WTC11 (cell line): ENCODE data around the gene FADS6. TPM values are rescaled to one million over a fixed set of nuclear protein-coding genes. Genes with fewer than 3 reads are reported as not detected.

Source experiments
- ATAC-seq: fragments of 200-7000 bp; cut with Tn5 transposase; 2 replicates; pipeline ENCODE4 v1.10.0; 2021; ENCODE audit warnings: mild to moderate bottlenecking, moderate library complexity
- CTCF ChIA-PET: fragments of 300-600 bp; sonication (Branson Sonifier 250); formaldehyde crosslinking; loops from one replicate; lab custom pipeline; 2021; ENCODE audit warnings: antibody characterized with exemption; lab: Charles Lee
- POLR2A ChIA-PET: fragments of 350-600 bp; sonication (Branson Sonifier 250); formaldehyde crosslinking; loops from one replicate; lab custom pipeline; 2021; ENCODE audit warnings: antibody characterized with exemption; lab: Charles Lee
- DNase-seq: peaks from one replicate; pipeline ENCODE4 v3.0.0; 2021; ENCODE audit warnings: low spot score
- H3K27ac Mint-ChIP-seq: 2 replicates; pipeline ENCODE4 v1.8.0; 2021; ENCODE audit warnings: mixed read lengths
- H3K27me3 Mint-ChIP-seq: 2 replicates; pipeline ENCODE4 v1.8.0; 2021; ENCODE audit warnings: low read depth, mild to moderate bottlenecking, moderate library complexity, mixed read lengths
- H3K36me3 Mint-ChIP-seq: 2 replicates; pipeline ENCODE4 v1.8.0; 2021; ENCODE audit warnings: mixed read lengths
- H3K4me1 Mint-ChIP-seq: 2 replicates; pipeline ENCODE4 v1.8.0; 2022; ENCODE audit warnings: mixed read lengths
- H3K4me3 Mint-ChIP-seq: 2 replicates; pipeline ENCODE4 v1.8.0; 2021; ENCODE audit warnings: mild to moderate bottlenecking, moderate library complexity, mixed read lengths
- H3K9me3 Mint-ChIP-seq: 2 replicates; pipeline ENCODE4 v1.8.0; 2021; ENCODE audit warnings: mixed read lengths
- CREM ChIP-seq: sonication (generic); formaldehyde crosslinking; IDR thresholded peaks from 2 replicates; pipeline ENCODE4 v1.8.1; 2022; ENCODE audit warnings: mild to moderate bottlenecking, missing genetic modification reagents, moderate library complexity
- ERG ChIP-seq: fragments of 250-450 bp; sonication (Bioruptor Pico); IDR thresholded peaks from 2 replicates; pipeline ENCODE4 v1.8.0; 2021; ENCODE audit warnings: mild to moderate bottlenecking
- ETV6 ChIP-seq: sonication (generic); formaldehyde crosslinking; IDR thresholded peaks from 2 replicates; pipeline ENCODE4 v1.8.1; 2022; ENCODE audit warnings: mild to moderate bottlenecking, missing genetic modification reagents
- FOXK1 ChIP-seq: sonication (generic); formaldehyde crosslinking; IDR thresholded peaks from 2 replicates; pipeline ENCODE4 v1.8.0; 2022; ENCODE audit warnings: mild to moderate bottlenecking, moderate library complexity, missing genetic modification reagents
- GTF2I ChIP-seq: fragments of 250-450 bp; sonication (Bioruptor Pico); conservative IDR thresholded peaks from 2 replicates; pipeline ENCODE4 v1.4.0; 2021; ENCODE audit warnings: mild to moderate bottlenecking
- JAZF1 ChIP-seq: fragments of 250-450 bp; sonication (Bioruptor Pico); IDR thresholded peaks from 2 replicates; pipeline ENCODE4 v1.9.0; 2021; ENCODE audit warnings: moderate library complexity, mild to moderate bottlenecking, inconsistent platforms
- MAX ChIP-seq: sonication (generic); formaldehyde crosslinking; IDR thresholded peaks from 2 replicates; pipeline ENCODE4 v1.8.0; 2022; ENCODE audit warnings: mild to moderate bottlenecking, missing genetic modification reagents
- NR1H2 ChIP-seq: sonication (generic); formaldehyde crosslinking; IDR thresholded peaks from 2 replicates; pipeline ENCODE4 v1.9.0; 2021; ENCODE audit warnings: mild to moderate bottlenecking, moderate library complexity, missing genetic modification reagents
- NR3C1 ChIP-seq: sonication (generic); formaldehyde crosslinking; conservative IDR thresholded peaks from 2 replicates; pipeline ENCODE4 v1.8.1; 2023; ENCODE audit warnings: low read depth, mild to moderate bottlenecking, missing genetic modification reagents
- OVOL2 ChIP-seq: fragments of 250-450 bp; sonication (Bioruptor Pico); IDR thresholded peaks from 2 replicates; pipeline ENCODE4 v1.9.0; 2021; ENCODE audit warnings: mild to moderate bottlenecking, borderline replicate concordance
- USF1 ChIP-seq: sonication (generic); formaldehyde crosslinking; IDR thresholded peaks from 2 replicates; pipeline ENCODE4 v1.8.0; 2022; ENCODE audit warnings: mild to moderate bottlenecking, missing genetic modification reagents
- ZNF121 ChIP-seq: sonication (generic); formaldehyde crosslinking; IDR thresholded peaks from 2 replicates; pipeline ENCODE4 v1.8.0; 2023; ENCODE audit warnings: missing genetic modification reagents
- ZNF281 ChIP-seq: sonication (generic); formaldehyde crosslinking; IDR thresholded peaks from 2 replicates; pipeline ENCODE4 v1.8.0; 2023; ENCODE audit warnings: mild to moderate bottlenecking, missing genetic modification reagents
- ZNF423 ChIP-seq: fragments of 250-450 bp; sonication (Bioruptor Pico); IDR thresholded peaks from 2 replicates; pipeline ENCODE4 v2.1.2; 2022; ENCODE audit warnings: mild to moderate bottlenecking, moderate library complexity
- ZNF425 ChIP-seq: fragments of 250-450 bp; sonication (Bioruptor Pico); conservative IDR thresholded peaks from 2 replicates; pipeline ENCODE4 v1.9.0; 2021; ENCODE audit warnings: mild to moderate bottlenecking
- total RNA-seq: library from RNA; stranded (reverse); gene quantifications from 3 replicates; pipeline ENCODE4 v1.2.3, GENCODE V29; 2021
- TF ChIP-seq, protein P1 (sequence below): sonication (generic); formaldehyde crosslinking; IDR thresholded peaks from 2 replicates; pipeline ENCODE4 v1.8.0; 2022; ENCODE audit warnings: mild to moderate bottlenecking, missing genetic modification reagents
- TF ChIP-seq, protein P2 (sequence below): sonication (generic); formaldehyde crosslinking; IDR thresholded peaks from 2 replicates; pipeline ENCODE4 v1.8.0; 2023; ENCODE audit warnings: missing genetic modification reagents
- TF ChIP-seq, protein P3 (sequence below): fragments of 200-600 bp; IDR thresholded peaks from 2 replicates; pipeline ENCODE4 v1.8.0; 2022; ENCODE audit warnings: antibody characterized with exemption

The FADS6 gene
- total RNA-seq, 1 experiment from 2014 or later = 1.2 TPM

DNA sequence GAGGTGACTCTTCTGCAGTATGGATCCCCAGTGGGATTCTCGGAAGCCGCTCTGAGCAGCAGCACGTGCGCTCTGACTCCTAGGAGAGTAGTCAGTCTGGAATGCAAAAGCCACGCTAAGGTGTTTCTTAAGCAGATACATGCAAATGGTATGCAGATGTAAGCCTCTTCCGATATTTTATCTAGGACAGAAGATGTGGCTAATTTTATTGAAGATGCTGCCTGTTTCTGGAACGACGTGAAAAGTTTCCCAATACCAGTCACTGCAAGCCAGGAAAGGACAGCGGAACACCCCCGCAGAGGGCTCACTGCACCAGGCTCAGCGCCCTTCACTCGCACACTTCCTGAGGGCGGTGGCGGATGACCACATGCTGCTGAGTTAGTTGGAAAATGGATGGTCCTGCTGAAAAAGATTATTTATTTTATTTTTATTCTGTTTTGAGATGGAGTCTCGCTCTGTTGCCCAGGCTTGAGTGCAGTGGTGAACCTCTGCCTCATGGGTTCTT, 10.1 kb downstream of the FADS6 start (continued):
- no peak for TF ChIP-seq ZNF425

GRCh38 chr17:74882517-74883240, 10.8 kb downstream of the FADS6 start:
- POLR2A ChIA-PET = interaction anchor here (2.5 kb wide), 1 partner anchor 10 kb away, joined by 9 read pairs; the partner anchor contains the start of gene FDXR
- H3K27me3 Mint-ChIP-seq = peaks cover 11% of the 10 kb centered on the region
- TF ChIP-seq GTF2I (CRISPR knock-in tag) (no peak), USF1 (CRISPR knock-in tag) (no peak), ZNF121 (CRISPR knock-in tag) (no peak), ZNF423 (no peak), CREM (no peak), FOXK1 (CRISPR knock-in tag) (no peak), OVOL2 (CRISPR knock-in tag) (no peak), ZNF281 (CRISPR knock-in tag) (no peak), ERG (CRISPR knock-in tag) (no peak), ETV6 (CRISPR knock-in tag) (no peak), JAZF1 (CRISPR knock-in tag) (no peak), NR3C1 (CRISPR knock-in tag) (no peak), NR1H2 (CRISPR knock-in tag) (no peak), MAX (CRISPR knock-in tag) (no peak)
- TF ChIP-seq, protein P1, sequence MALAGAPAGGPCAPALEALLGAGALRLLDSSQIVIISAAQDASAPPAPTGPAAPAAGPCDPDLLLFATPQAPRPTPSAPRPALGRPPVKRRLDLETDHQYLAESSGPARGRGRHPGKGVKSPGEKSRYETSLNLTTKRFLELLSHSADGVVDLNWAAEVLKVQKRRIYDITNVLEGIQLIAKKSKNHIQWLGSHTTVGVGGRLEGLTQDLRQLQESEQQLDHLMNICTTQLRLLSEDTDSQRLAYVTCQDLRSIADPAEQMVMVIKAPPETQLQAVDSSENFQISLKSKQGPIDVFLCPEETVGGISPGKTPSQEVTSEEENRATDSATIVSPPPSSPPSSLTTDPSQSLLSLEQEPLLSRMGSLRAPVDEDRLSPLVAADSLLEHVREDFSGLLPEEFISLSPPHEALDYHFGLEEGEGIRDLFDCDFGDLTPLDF (CRISPR knock-in tag) = no peak
- TF ChIP-seq, protein P2, sequence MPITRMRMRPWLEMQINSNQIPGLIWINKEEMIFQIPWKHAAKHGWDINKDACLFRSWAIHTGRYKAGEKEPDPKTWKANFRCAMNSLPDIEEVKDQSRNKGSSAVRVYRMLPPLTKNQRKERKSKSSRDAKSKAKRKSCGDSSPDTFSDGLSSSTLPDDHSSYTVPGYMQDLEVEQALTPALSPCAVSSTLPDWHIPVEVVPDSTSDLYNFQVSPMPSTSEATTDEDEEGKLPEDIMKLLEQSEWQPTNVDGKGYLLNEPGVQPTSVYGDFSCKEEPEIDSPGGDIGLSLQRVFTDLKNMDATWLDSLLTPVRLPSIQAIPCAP (CRISPR knock-in tag) = no peak
- TF ChIP-seq, protein P3, sequence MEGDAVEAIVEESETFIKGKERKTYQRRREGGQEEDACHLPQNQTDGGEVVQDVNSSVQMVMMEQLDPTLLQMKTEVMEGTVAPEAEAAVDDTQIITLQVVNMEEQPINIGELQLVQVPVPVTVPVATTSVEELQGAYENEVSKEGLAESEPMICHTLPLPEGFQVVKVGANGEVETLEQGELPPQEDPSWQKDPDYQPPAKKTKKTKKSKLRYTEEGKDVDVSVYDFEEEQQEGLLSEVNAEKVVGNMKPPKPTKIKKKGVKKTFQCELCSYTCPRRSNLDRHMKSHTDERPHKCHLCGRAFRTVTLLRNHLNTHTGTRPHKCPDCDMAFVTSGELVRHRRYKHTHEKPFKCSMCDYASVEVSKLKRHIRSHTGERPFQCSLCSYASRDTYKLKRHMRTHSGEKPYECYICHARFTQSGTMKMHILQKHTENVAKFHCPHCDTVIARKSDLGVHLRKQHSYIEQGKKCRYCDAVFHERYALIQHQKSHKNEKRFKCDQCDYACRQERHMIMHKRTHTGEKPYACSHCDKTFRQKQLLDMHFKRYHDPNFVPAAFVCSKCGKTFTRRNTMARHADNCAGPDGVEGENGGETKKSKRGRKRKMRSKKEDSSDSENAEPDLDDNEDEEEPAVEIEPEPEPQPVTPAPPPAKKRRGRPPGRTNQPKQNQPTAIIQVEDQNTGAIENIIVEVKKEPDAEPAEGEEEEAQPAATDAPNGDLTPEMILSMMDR = no peak
- TF ChIP-seq, all 79 proteins: peak for 0
- no peak for ATAC-seq
- no peak overlapping the region for H3K4me3 Mint-ChIP-seq
- CTCF ChIA-PET = interaction anchor here (1.8 kb wide), 1 partner anchor 78 kb away, joined by 5 read pairs; no protein-coding TSS in a partner anchor
- peaks cover 3% of the 10 kb centered on the region; the same call in 1 of the 2 replicates for H3K9me3 Mint-ChIP-seq
- H3K4me1 Mint-ChIP-seq = peaks cover 8% of the 10 kb centered on the region
- no peak for DNase-seq
- H3K27ac Mint-ChIP-seq = no peak overlapping the region; the same call in 1 of the 2 replicates
- H3K36me3 Mint-ChIP-seq = no peaks in the 10 kb centered on the region
